Dendritic cell treated with granulocyte-macrophage colony-stimulating factor and Interleukin-4, amounts not matched to agents 40 ng/mL and 50 ng/mL, for 4 days (primary cell): ENCODE results near the gene GDF10.

Source experiments
- H3K27ac Mint-ChIP-seq: one replicate; pipeline ENCODE4 v1.8.0; 2022; ENCODE audit warnings: mild to moderate bottlenecking, mixed read lengths
- H3K27me3 Mint-ChIP-seq: one replicate; pipeline ENCODE4 v1.8.0; 2022; ENCODE audit warnings: mild to moderate bottlenecking, mixed read lengths
- H3K36me3 Mint-ChIP-seq: one replicate; pipeline ENCODE4 v1.8.0; 2022; ENCODE audit warnings: low read depth, mixed read lengths
- H3K4me1 Mint-ChIP-seq: one replicate; pipeline ENCODE4 v1.8.0; 2022; ENCODE audit warnings: low read depth, mixed read lengths
- H3K4me3 Mint-ChIP-seq: one replicate; pipeline ENCODE4 v1.8.0; 2022; ENCODE audit warnings: mild to moderate bottlenecking, moderate library complexity, mixed read lengths
- H3K9me3 Mint-ChIP-seq: one replicate; pipeline ENCODE4 v1.8.0; 2022; ENCODE audit warnings: mixed read lengths
- intact Hi-C: fragments of 100-400 bp; cut with micrococcal nuclease; formaldehyde crosslinking; loops from one replicate; pipeline ENCODE4 v1.15.0; 2022

The GDF10 gene

GRCh38 chr10:47348138-47348651 is 48.2 kb downstream of the GDF10 start, which contains the start of gene RBP3:
RBP3 (plus strand) TSS chr10:47348363; CDS start chr10:47348485, 122 bp downstream.
- intact Hi-C loops = no loop called here
- no peaks in the 10 kb centered on the region for H3K36me3 Mint-ChIP-seq
- no peaks in the 10 kb centered on the region for H3K27me3 Mint-ChIP-seq
- H3K4me3 Mint-ChIP-seq = no peak within 1 kb of the TSS
- no peak within 1 kb of the TSS for H3K27ac Mint-ChIP-seq
- no peaks in the 10 kb centered on the region for H3K9me3 Mint-ChIP-seq
- no peaks in the 10 kb centered on the region for H3K4me1 Mint-ChIP-seq

GRCh38 chr10:47348661-47349470 is 48.9 kb downstream of the GDF10 start:
- H3K27ac Mint-ChIP-seq = no peak overlapping the region
- no peaks in the 10 kb centered on the region for H3K36me3 Mint-ChIP-seq
- no peaks in the 10 kb centered on the region for H3K27me3 Mint-ChIP-seq
- no peak overlapping the region for H3K4me3 Mint-ChIP-seq
- intact Hi-C loops = no loop called here
- H3K9me3 Mint-ChIP-seq = no peaks in the 10 kb centered on the region
- H3K4me1 Mint-ChIP-seq = no peaks in the 10 kb centered on the region

GRCh38 chr10:47349516-47349915 is 49.5 kb downstream of the GDF10 start:
- no peaks in the 10 kb centered on the region for H3K27me3 Mint-ChIP-seq
- no peak overlapping the region for H3K4me3 Mint-ChIP-seq
- no peaks in the 10 kb centered on the region for H3K9me3 Mint-ChIP-seq
- no peak overlapping the region for H3K27ac Mint-ChIP-seq
- no peaks in the 10 kb centered on the region for H3K36me3 Mint-ChIP-seq
- intact Hi-C loops = no loop called here
- H3K4me1 Mint-ChIP-seq = no peaks in the 10 kb centered on the region

- Mint-ChIP-seq H3K4me3 (no peak overlapping the region), H3K27ac (no peak overlapping the region), H3K4me1 (no peaks in the 10 kb centered on the region), H3K36me3 (no peaks in the 10 kb centered on the region), H3K27me3 (no peaks in the 10 kb centered on the region), H3K9me3 (no peaks in the 10 kb centered on the region)
- intact Hi-C loops = no loop called here
Observed at GRCh38 chr10:47349941-47350371, 50.0 kb downstream of the GDF10 start.

GRCh38 chr10:47350671-47351640 is 51.0 kb downstream of the GDF10 start:
- H3K4me3 Mint-ChIP-seq = no peak overlapping the region
- no peaks in the 10 kb centered on the region for H3K4me1 Mint-ChIP-seq
- intact Hi-C loops = no loop called here
- no peaks in the 10 kb centered on the region for H3K9me3 Mint-ChIP-seq
- no peaks in the 10 kb centered on the region for H3K27me3 Mint-ChIP-seq
- H3K36me3 Mint-ChIP-seq = no peaks in the 10 kb centered on the region
- no peak overlapping the region for H3K27ac Mint-ChIP-seq

- Mint-ChIP-seq H3K4me1 (no peaks in the 10 kb centered on the region), H3K36me3 (no peaks in the 10 kb centered on the region), H3K27me3 (no peaks in the 10 kb centered on the region), H3K27ac (no peak overlapping the region), H3K4me3 (no peak overlapping the region), H3K9me3 (no peaks in the 10 kb centered on the region)
- intact Hi-C loops = no loop called here
Observed at GRCh38 chr10:47351899-47352815, 52.2 kb downstream of the GDF10 start.

- Mint-ChIP-seq H3K9me3 (no peaks in the 10 kb centered on the region), H3K36me3 (no peaks in the 10 kb centered on the region), H3K27me3 (no peaks in the 10 kb centered on the region), H3K4me1 (no peaks in the 10 kb centered on the region), H3K27ac (no peak overlapping the region), H3K4me3 (no peak overlapping the region)
- intact Hi-C loops = no loop called here
Observed at GRCh38 chr10:47353351-47353750, 53.4 kb downstream of the GDF10 start.

- H3K4me3 Mint-ChIP-seq = no peak overlapping the region
- no peaks in the 10 kb centered on the region for H3K27me3 Mint-ChIP-seq
- no peak overlapping the region for H3K27ac Mint-ChIP-seq
- intact Hi-C loops = no loop called here
- no peaks in the 10 kb centered on the region for H3K9me3 Mint-ChIP-seq
- H3K4me1 Mint-ChIP-seq = no peaks in the 10 kb centered on the region
- no peaks in the 10 kb centered on the region for H3K36me3 Mint-ChIP-seq
Observed at GRCh38 chr10:47354165-47354564, 54.2 kb downstream of the GDF10 start.

GRCh38 chr10:47354900-47355299 is 54.9 kb downstream of the GDF10 start:
- Mint-ChIP-seq H3K27me3 (no peaks in the 10 kb centered on the region), H3K27ac (no peak overlapping the region), H3K4me3 (no peak overlapping the region), H3K9me3 (no peaks in the 10 kb centered on the region), H3K4me1 (no peaks in the 10 kb centered on the region), H3K36me3 (no peaks in the 10 kb centered on the region)
- intact Hi-C loops = no loop called here

GRCh38 chr10:47356708-47357107 is 56.7 kb downstream of the GDF10 start:
- intact Hi-C loops = no loop called here
- Mint-ChIP-seq H3K27me3 (no peaks in the 10 kb centered on the region), H3K9me3 (no peaks in the 10 kb centered on the region), H3K4me3 (no peak overlapping the region), H3K27ac (no peak overlapping the region), H3K36me3 (no peaks in the 10 kb centered on the region), H3K4me1 (no peaks in the 10 kb centered on the region)

GRCh38 chr10:47357131-47357582 is 57.2 kb downstream of the GDF10 start:
- H3K9me3 Mint-ChIP-seq = no peaks in the 10 kb centered on the region
- H3K36me3 Mint-ChIP-seq = no peaks in the 10 kb centered on the region
- intact Hi-C loops = no loop called here
- H3K27ac Mint-ChIP-seq = no peak overlapping the region
- H3K4me3 Mint-ChIP-seq = no peak overlapping the region
- H3K4me1 Mint-ChIP-seq = no peaks in the 10 kb centered on the region
- H3K27me3 Mint-ChIP-seq = no peaks in the 10 kb centered on the region

- intact Hi-C loops = no loop called here
- H3K4me3 Mint-ChIP-seq = no peak overlapping the region
- H3K36me3 Mint-ChIP-seq = no peaks in the 10 kb centered on the region
- H3K27ac Mint-ChIP-seq = no peak overlapping the region
- no peaks in the 10 kb centered on the region for H3K9me3 Mint-ChIP-seq
- H3K4me1 Mint-ChIP-seq = no peaks in the 10 kb centered on the region
- H3K27me3 Mint-ChIP-seq = no peaks in the 10 kb centered on the region
Observed at GRCh38 chr10:47357911-47358310, 57.9 kb downstream of the GDF10 start.

GRCh38 chr10:47358457-47358856 is 58.5 kb downstream of the GDF10 start:
- no peaks in the 10 kb centered on the region for H3K36me3 Mint-ChIP-seq
- H3K27ac Mint-ChIP-seq = no peak overlapping the region
- no peaks in the 10 kb centered on the region for H3K27me3 Mint-ChIP-seq
- intact Hi-C loops = no loop called here
- H3K9me3 Mint-ChIP-seq = no peaks in the 10 kb centered on the region
- no peak overlapping the region for H3K4me3 Mint-ChIP-seq
- H3K4me1 Mint-ChIP-seq = no peaks in the 10 kb centered on the region
